Stimulated activated CD4-positive, alpha-beta T cell treated with anti-CD3 and anti-CD28 coated beads, Interleukin-2, amount 100 ng/mL, for 24 hours (primary cell): ENCODE data around the gene COQ8A.

Source experiments
- DNase-seq, 2 donors: peaks; one replicate each; pipeline ENCODE4 v3.0.0-alpha.2; 2020

COQ8A gene

DNA sequence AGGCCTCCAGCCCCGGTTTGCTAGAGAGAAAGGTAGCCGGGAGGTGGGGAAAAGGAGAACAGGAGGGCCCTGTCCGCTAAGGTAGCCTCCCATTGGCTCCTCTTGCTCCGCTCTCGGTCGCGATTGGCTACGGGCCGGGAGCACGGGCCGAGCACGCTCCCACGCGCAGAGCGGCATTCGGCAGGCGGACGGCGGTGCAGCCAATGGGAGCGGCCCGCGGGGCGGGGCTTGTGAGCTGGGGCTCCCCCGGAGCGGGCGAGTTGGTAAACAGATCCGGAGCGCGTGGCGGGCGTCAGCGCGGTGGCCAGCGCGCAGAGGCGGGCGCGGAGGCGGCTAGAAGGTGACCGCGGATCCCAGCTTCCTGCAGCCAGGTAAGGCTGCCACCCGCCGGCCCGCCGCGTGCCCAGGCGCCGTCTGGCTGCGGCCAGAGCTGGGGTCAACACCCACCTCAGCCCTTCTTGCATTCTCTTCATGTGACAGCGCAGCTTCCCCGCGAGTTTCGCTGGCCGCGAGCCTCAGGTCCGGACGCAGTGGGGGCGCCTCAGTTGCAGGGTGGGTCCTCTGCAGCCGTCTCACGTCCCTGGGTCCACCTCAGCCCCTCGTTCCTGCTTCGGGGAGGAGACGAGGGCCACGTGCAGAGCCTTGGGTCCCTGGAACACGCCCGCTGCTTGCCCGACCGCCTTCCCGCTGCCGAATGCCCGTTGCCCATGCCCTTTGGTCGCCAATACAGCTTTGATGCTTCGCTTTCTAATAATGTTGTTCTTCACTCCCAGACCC is at the start of gene COQ8A:
COQ8A (plus strand) TSS at position 266 of the 777 bp plus-strand sequence. CDS start 21,092 bp downstream, outside the sequence.
- DNase-seq = peak; percentile 98 to 99

DNA sequence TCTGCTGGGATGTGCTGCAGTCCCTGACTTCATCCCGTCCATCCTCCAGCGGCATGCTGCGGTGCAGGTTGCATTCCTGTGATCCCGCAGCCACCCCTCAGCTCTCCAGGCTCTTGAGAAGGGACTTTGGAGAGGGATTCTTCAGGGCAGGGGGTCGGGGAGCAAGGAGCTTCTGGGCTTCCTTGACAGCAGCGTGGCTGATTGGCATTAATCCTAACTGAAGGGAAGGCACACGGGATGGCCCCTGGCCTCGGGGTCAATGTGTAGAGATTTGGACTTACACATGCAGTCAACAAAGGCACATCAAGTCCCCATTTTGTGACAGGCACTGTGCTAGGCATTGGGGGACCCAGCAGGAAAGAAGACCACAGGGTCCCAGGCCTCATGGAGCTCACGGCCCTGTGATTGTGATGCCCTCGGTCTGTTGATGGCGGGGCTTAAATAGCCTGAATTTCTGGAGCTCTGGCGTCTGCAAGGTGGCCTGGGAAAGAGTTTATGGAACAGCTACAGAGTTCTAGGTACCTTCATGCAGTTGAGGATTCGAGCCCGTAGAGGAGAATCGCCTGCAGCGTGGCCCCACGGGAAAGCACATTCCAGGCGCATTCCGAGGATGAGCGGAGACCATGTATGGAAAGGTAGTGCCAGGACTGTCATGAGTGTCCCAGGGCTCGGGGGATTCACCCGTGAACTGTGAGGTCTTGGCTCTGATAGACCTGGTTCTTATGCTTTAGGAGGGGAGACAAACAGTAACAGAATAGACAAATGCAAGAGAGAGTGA is 49.6 kb upstream of the COQ8A start:
- no peak for DNase-seq

DNA sequence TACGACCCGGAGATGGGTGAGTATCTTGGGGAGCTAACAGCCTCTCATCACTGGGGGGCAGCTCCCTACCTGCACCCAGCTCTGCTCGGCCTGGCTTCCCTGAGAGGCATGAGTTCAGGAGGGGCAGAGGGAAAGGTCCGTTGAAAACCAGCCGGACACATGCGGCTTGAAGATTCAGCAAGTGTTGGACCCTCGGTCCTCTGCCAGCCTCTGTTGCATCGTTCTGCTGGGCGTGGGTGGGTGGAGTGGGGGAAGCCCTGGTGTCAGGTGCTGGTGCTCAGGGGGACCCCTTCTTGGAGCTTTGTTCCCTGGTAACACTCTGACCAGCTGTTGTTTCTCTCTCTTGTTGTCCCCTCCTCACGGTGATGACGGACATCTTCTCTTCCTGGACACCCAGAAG is 48.7 kb upstream of the COQ8A start:
- DNase-seq = no peak

DNA sequence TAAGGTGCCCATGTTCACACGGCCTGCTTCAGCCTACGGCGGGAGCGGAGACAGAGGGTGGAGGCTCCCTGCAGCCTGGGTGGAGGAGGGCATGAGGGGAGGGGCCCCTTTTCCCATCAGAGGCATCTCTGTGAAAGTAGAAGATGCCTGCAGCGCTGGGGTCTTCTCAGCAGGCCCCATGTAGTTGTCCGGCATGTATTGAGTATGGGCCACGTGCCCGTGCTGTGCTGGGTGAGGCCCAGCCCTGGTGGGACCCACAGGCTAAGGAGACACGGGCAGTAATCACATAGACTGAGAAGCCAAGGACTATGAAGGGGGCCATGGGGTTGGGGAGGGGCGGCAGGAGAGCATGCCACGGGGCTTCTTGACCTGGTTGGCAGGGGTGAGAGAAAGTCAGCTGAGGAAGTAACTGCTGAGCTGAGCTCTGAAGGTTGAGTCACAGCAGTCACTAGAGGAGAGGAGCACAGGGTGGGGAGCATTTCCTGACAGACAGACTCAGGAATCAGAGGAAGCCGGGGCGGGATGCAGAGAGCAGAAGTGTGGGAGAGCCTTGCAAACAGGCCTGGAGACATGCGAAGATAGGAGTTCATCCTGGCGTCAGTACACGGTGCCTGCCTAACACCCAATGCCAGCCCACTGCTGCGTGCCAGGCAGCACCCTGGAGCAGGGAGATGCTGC is 48.1 kb upstream of the COQ8A start:
- no peak for DNase-seq

DNA sequence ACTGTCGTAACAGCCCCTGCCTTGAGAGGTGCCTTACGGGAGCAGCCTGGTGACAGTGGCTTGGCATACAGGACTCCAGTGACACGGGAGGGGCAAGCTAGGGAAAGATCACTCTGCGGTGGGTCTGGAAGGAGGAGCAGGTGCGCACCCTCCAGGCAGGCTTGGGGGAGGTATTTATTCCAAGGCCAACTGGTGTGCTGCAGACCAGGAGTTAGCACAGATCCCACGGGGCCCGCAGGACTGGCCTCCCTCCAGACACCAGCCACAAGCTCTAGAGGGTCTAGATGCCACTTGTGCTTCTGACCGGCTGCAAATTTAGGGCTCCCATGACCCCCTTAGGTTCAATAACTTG is 47.6 kb upstream of the COQ8A start:
- DNase-seq = no peak

DNA sequence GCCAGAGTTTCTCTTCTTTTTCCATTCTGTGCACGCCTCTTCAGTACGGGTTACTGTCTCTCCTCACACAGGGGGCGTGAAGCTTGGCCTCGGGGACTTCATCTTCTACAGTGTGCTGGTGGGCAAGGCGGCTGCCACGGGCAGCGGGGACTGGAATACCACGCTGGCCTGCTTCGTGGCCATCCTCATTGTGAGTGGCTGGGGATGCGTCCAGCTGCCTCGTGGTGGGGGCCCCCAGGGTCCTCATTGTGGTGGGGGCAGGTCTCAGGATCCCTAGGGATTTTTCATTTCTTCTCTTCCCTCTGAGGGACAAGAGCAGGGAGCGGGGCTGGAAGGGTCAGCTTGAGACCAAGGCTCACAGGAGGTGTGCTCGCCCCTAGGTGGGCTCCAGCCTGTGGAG is 46.2 kb upstream of the COQ8A start:
- no peak for DNase-seq

DNA sequence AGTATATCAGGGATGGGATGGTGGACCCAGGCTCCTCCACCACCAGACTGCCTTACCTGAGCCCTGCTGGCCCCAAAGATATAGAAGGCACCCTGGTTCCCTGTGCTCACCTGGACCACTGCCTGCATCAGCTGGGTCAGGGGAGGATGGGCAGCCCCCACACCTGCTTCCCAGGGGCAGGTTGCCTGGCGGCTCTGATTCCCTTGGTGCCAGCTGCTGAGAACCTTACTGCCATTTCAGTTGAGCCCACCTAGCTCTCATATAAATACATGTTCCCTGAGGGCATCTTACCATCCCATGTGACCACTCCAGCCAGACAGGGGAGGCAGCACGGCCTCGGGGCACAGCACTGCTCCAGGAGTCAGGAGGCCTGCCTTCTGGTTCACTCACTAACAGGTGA is 45.3 kb upstream of the COQ8A start:
- no peak for DNase-seq

DNA sequence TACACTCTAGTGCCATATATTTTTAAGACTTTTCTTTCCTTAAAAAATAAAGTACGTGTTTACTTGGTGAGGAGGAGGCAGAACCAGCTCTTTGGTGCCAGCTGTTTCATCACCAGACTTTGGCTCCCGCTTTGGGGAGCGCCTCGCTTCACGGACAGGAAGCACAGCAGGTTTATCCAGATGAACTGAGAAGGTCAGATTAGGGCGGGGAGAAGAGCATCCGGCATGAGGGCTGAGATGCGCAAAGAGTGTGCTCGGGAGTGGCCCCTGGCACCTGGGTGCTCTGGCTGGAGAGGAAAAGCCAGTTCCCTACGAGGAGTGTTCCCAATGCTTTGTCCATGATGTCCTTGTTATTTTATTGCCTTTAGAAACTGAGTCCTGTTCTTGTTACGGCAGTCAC is 44.5 kb upstream of the COQ8A start:
- DNase-seq = no peak

DNA sequence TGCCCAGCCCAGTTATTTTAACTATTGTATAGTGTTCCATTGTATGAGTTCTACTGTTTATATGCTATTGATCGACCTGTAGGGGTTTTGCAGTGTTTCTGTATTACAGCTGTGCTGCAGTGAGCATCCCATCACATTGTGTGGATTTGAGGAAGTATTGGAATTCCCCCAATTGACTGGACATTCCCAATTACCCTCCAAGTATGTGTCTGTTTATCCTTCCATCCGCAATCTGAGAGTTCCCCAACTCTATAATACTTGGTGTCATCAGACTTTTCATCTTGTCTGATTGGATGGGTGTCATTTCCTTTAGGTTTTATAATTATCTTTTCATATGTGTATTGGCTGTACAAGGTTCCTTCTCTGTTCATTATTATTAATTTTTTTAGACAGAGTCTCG is 41.8 kb upstream of the COQ8A start:
- no peak for DNase-seq

DNA sequence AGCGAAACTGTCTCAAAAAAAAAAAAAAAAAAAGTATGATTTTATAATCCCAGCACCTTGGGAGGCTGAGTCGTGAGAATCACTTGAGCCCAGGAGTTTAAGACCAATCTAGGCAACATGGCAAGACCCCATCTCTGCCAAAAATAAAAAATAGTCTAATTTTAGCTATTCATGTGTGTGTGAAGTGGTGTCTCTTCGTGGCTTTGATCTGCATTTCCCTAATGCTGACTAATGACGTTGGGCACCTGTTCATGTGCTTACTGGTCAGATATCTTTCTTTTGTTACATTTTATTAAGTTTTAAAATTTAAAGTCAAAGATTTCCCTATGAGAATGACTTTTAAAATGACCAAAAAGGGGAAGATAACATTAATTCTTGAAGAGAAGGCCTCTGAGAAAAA is 38.7 kb upstream of the COQ8A start:
- no peak for DNase-seq

DNA sequence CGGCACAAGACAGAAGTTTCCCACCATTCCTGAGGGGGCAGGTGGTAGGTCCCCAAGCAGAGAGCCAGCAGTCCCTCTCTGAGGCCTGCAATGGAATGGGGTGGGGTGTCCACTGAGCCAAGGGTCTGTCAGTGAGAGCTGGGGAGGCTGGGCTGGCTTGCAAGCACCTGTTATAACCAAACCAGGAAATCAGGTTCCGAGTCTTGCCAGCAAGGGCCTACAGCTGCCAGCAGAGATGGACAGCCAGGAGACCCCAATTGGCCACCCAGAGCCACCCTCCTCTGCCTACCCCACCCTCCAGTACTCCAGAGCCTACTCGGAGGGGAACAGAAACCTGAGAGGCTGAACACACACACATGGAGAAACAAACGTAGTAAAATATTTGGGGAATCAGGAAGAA is 37.5 kb upstream of the COQ8A start:
- no peak for DNase-seq

DNA sequence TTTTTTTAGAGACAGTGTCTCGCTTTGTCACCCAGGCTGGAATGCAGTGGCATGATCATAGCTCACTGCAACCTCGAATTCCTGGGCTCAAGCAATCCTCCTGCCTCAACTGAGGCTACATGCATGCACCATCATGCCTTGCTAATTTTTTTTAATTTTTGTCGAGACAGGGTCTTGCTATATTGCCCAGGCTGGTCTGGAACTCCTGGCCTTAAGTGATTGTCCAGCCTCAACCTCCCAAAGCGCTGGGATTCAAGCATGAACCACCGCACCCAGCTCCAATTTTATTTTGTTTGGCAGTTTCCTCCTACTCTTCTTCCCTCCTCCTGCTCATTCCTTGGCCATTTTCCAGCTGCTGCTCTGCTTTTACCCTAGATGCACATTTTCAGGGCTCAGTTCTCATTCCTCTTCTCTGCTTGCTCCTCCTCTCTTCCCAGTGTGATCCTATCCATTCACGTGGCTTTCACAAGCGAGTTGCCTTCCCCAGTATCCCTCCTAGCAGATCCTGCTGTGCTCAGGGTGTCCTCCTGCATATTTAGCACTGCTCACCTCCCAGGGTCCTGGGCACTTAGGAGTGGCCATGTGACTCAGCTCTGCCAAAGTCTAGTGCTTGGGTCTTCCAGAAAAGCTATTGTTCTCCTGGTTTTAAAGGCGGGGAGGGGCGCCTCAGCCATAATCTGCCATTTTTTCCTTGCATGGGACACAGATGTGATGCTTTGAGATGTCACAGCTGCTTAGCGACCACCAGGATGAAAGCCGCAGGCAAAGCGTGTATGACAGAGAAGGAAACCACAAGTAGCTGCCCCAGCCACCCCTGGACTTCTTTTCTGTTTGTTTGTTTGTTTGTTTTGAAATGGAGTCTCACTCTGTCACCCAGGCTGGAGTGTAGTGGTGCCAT is 36.0 kb upstream of the COQ8A start:
- DNase-seq = peak in 1 of 2 donors; percentile 13

DNA sequence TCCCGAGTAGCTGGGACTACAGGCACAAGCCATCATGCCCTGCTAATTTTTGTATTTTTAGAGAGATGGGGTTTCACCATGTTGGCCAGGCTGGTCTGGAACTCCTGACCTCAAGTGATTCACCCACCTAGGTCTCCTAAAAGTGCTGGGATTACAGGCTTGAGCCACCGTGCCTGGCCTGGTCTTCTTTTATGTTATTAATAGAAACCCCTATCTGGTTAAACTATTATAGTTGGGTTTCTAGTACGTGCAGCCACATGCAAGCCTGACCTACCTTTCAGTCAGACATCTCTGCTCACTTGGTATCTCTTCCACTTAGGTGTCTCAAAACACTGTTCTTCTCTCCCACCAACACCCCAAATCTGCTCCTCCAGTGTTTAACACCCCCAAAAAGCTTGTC is 35.3 kb upstream of the COQ8A start:
- no peak for DNase-seq

DNA sequence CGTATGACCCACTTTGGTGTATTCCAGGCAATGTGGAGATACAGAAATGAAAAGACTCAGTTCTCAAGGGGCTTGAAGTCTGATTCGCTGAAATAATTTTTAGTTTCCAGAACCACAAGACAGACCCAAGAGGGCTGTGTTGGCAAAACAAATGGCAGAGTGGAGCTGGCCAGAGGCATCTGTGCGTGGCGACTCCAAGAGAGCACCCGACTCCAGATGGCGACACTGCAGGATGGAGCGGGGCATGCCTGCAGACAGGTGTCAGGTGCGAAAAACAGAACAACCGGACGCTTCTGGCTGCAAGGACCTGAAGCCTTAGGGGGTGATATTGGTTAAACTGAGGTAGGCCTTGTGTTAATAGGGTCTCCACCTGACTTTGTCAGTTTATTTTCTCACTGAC is 31.7 kb upstream of the COQ8A start:
- no peak for DNase-seq

DNA sequence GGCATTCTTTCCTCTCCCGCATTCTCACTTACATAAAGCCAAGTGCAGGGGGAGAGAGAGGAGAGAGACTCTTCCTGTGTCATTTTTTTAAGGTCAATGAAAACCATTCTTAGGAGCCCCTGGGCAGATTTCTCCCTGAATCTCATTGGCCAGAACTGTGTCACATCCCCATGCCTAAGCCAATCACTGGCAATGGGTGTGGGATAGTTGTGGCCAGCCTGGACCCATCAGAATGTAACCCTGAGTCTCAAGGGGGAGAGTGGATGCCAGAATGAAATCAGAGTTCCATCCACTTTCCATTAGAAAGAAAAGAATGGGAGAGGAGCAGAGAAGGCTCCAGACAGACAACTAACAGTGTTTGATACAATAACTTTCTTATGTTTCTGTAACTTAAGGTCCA is 31.2 kb upstream of the COQ8A start:
- no peak for DNase-seq

DNA sequence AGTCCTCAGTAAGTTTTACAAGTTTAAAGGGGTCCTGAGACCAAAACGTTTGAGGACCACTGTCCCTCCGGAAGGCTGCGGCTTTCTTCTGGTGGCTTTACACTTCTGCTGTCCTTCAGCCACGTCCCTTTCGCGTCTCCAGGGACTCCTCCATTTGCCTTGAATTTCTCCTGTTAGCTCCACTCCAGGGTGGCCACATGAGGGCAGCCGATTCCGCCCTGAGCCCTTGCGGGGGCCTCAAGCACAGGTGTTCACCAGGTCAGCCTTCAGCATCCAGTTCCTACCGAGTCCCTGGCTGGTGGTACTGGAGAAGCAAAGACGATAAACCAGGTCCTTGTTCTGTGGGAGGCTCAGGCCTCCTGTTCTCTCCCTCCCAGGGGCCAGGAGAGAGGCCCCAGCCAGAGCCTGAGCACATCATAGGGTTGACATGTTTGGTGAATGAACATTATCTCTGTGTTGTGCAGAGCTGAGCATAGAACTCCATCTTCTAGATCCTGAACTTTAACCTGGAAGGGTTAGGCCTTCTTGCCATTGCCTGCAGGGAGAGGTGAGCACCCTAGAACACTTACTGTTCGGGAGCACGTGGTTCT is 27.4 kb upstream of the COQ8A start:
- peak; percentile 34 to 45 for DNase-seq

DNA sequence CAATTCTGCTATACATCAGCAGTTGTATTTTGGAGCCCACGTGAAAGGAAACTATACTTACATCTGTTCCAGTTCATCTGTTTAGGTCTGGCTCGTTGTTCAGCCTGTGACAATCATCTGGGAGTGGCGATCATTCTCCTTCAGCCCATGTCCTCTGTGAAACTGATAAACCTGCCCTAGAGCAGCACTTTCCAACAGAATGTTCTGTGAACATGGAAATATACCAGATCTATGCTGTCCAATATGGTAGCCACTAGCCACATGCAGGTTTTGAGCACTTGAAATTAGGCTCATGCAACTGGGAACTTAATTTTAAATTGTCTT is 24.5 kb upstream of the COQ8A start:
- no peak for DNase-seq

DNA sequence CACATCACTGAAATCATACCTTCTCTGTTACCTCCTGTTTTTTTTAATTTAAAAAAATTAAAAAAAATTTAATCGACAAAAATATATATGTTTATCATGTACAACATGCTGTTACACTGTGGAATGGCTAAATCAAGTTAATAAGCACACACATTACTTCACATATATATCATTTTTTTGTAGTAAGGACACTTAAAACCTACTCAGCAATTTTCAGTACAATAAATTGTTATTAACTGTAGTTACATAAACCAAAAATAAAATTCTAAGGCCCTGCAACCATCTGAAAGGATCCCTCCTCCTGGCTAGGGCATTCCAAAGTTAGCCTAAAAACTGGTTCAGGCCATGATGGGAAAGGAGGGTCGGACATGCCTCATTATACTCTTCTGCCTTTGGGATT is 23.6 kb upstream of the COQ8A start:
- no peak for DNase-seq

DNA sequence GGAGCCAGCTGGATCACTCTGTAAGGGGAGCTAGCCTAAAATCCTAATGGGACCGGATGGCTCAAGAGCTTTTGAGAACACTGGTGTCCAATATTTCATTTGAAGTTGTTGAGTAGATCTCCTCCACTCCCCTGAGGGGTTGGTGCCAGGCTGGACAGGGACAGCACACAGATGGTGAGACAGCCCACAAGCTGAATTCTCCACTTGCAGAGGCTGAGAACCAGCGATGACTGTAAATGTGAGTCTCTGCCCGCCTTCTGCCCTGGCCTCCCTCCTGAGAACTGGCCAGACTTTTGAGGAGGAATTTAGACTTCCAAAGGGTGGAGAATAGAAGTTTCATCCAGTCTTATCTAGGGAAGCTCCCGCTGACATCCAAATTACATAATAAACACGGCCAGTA is 20.5 kb upstream of the COQ8A start:
- no peak for DNase-seq

DNA sequence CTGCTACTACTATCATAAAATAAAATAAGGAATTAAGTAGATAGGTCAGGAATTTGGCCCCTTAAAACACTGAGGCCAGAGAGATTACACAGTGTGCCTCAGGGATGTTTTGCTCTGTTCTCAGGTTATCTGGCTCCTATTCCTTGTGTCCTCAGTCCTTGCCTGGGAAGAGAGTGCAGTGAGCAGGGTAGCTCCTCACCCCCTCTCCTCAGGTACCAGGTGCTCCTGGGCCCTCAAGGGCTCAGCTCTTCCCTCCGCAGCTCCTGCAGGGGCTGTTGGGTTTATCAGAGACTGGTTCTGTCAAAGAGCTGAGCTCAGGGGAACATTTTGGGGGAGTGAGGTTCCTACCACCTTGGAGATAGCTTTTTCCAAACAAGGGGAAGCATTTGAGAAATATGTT is 20.1 kb upstream of the COQ8A start:
- no peak for DNase-seq

DNA sequence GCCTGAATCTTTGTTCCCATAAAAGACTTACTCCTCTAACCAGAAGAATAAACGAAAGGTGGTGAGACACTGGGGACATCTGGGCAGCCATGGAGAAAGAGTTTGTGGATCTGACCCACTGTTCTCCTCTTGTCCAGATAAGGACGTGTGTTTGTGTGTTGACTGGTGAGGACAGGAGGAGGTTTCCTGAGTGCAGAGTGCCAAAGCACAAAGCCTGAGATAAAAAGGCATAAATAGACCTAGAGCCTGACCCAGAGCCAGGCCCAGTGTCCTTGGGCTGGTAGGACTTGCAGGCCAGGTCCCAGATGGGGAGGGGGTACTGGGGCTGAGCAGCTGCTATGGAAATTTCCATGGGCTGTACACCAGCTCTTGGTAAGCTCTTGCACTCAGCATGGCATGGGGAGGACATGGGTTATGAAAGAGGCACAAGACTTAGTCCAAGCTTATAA is 19.6 kb upstream of the COQ8A start:
- DNase-seq = no peak

DNA sequence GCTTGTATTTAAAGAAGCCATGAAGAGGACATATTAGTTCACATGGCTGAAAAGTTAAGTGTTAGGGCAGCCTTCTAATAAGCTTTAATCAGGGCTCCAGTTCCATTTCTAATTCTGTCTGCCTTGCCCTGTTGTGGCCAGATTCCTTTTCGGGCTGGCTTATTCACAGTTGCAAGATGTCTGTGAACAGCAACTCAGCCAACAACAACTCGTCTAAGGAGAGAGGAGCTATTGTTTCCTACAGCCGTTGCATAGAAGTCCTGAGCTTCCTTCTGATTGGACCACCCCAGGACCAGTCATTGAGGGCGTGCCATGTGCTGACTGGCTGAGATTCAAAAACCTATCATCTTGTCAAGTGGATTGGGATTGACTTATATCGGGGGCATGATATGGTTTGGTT is 18.6 kb upstream of the COQ8A start:
- no peak for DNase-seq
